Stimulated activated effector memory CD8-positive, alpha-beta T cell treated with anti-CD3 and anti-CD28 coated beads, Interleukin-12 subunit alpha, Interleukin-12 subunit beta, amount 100 ng/mL, for 72 hours (primary cell): ENCODE results near the gene TMEM95.

Experiments used
- ATAC-seq: fragments of 150-1000 bp; cut with Tn5 transposase; 2 replicates; pipeline ENCODE4 v1.10.0; 2021
- DNase-seq, 2 donors: peaks; one replicate each; pipeline ENCODE4 v3.0.0; 2021 to 2022; ENCODE audit warnings: low spot score in 2 of 2
- H3K27ac Mint-ChIP-seq: one replicate; pipeline ENCODE4 v1.8.0; 2022; ENCODE audit warnings: mild to moderate bottlenecking, mixed read lengths
- H3K36me3 Mint-ChIP-seq: one replicate; pipeline ENCODE4 v1.8.0; 2022; ENCODE audit warnings: mild to moderate bottlenecking, mixed read lengths
- H3K4me1 Mint-ChIP-seq: one replicate; pipeline ENCODE4 v1.8.0; 2022; ENCODE audit warnings: mixed read lengths
- H3K4me3 Mint-ChIP-seq: one replicate; pipeline ENCODE4 v1.8.0; 2022; ENCODE audit warnings: mild to moderate bottlenecking, mixed read lengths
- H3K9me3 Mint-ChIP-seq: one replicate; pipeline ENCODE4 v1.8.0; 2022; ENCODE audit warnings: mixed read lengths

Gene TMEM95, protein sequence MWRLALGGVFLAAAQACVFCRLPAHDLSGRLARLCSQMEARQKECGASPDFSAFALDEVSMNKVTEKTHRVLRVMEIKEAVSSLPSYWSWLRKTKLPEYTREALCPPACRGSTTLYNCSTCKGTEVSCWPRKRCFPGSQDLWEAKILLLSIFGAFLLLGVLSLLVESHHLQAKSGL

DNA sequence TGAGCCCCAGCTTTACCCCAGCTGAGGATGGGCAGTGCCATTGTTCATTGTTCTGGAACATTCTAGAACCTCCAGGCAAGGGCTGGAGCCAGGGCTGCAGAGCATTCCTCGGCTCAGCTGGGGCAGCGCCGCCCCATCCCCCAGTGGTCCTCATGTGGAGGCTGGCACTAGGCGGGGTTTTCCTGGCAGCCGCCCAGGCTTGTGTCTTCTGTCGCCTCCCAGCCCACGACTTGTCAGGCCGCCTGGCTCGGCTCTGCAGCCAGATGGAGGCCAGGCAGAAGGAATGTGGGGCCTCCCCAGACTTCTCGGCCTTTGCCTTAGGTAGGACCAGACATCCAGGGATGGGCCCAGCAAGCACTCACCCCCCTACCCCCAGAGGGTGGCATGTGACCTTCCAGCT is at the start of gene TMEM95:
Gene TMEM95 (plus strand): TSS at position 104 of the 400 bp plus-strand sequence. CDS start 49 bp downstream, at position 153.
- Mint-ChIP-seq H3K27ac (peak within 1 kb of the TSS; percentile 96), H3K9me3 (no peaks in the 10 kb centered on the region), H3K36me3 (peaks cover 53% of the 10 kb centered on the region), H3K4me1 (peaks cover 48% of the 10 kb centered on the region), H3K4me3 (peak within 1 kb of the TSS; percentile 95)
- DNase-seq (no peak), ATAC-seq (no peak)

DNA sequence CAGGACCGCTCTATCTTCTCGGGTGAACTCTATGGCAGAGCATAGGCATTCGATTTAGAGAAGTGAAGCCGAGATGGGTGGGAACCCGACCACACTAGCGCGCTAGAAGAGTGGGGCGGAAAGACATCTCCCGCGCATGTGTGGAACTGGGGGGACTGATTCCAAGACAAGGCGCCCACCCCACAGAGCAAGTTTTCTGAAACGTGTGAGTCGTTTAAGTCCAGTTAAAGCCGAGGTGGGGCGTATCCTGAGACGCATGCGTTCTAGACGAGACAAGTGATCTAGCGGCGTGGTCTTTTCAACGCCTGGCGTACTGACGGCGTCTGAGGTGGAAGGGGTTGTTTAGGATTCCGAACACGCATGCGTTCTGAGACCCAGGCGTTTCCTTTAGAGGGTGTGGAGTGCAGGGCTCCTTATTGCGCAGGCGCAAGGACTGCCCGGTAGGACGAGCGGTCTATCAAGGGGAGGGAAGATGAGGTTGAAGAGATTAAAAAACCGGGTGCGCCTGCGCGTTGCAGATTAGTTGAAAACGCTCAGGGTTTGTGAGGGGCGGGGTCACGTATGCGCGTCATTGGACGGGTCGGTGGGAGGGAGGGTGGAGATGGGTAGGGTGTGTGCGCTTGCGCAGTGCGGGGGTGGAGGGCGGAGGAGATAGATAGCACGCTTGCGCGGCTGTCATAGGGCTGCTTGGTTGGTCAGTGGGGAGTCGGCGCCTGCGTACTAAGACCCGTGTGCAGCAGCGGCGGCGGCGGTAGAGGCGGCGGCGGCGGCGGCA is 47.9 kb upstream of the TMEM95 start, which contains the start of gene EIF5A:
Gene EIF5A (plus strand): TSS at position 718 of the 775 bp plus-strand sequence. CDS start 2,008 bp downstream, outside the sequence.
- Mint-ChIP-seq H3K9me3 (no peaks in the 10 kb centered on the region), H3K36me3 (peaks cover 60% of the 10 kb centered on the region)

DNA sequence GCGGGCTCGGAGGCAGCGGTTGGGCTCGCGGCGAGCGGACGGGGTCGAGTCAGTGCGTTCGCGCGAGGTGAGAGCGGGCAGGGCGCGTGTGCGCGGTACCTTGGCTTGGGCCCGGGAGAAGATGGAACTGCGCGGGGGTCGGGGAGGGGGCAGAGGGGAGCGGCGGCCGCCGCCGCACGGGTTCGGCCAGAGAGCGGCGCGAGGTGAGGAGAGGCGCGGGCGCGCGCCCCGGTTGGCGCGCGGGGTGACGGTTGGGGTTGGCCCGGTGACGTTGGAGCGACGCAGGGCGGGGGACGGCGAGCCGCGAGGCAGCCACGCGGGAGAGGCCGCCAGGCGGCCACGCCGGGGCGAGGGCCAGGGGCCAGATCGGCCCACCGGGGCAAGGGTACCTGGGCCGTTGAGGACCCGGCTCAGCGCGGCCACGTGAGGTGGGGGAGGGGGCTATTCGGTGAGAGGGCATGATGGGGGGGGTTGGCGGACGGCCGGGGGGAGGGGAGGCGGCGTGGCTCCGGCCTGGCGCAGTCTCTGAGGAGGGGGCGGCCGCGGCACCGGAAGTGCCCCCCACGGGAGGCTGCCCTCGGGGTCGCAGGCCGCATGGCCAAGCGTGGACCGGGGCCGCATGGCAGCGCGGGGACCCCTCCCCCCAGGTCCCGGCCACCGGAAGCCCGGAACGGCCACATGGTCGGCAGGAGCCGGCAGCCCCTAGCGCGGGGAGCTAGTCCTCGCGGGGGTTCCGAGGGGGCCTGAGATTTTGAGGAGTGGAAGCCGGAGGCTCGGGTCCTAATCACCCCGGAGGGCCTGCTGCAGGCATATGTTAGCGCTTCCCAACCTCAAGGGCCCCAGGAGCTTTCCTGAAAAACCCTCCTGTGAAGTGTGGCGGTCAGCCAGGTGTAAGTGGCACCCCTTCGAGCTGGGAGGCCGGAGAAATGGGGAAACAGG is 47.0 kb upstream of the TMEM95 start:
- Mint-ChIP-seq H3K4me1 (peaks cover 50% of the 10 kb centered on the region), H3K4me3 (peak overlapping the region; percentile 79), H3K27ac (peak overlapping the region; percentile 92), H3K9me3 (no peaks in the 10 kb centered on the region), H3K36me3 (peaks cover 67% of the 10 kb centered on the region)
- peak; percentile 19 for ATAC-seq
- peak; percentile 38 to 72 for DNase-seq

More for the DNA sequence above, 47.9 kb upstream of the TMEM95 start, which contains the start of gene EIF5A:
- peaks cover 42% of the 10 kb centered on the region for H3K4me1 Mint-ChIP-seq
- ATAC-seq (peak; percentile 89), DNase-seq (peak; percentile 97 to 100)
- H3K27ac Mint-ChIP-seq = peak within 1 kb of the TSS; percentile 92
- H3K4me3 Mint-ChIP-seq = peak within 1 kb of the TSS; percentile 79

DNA sequence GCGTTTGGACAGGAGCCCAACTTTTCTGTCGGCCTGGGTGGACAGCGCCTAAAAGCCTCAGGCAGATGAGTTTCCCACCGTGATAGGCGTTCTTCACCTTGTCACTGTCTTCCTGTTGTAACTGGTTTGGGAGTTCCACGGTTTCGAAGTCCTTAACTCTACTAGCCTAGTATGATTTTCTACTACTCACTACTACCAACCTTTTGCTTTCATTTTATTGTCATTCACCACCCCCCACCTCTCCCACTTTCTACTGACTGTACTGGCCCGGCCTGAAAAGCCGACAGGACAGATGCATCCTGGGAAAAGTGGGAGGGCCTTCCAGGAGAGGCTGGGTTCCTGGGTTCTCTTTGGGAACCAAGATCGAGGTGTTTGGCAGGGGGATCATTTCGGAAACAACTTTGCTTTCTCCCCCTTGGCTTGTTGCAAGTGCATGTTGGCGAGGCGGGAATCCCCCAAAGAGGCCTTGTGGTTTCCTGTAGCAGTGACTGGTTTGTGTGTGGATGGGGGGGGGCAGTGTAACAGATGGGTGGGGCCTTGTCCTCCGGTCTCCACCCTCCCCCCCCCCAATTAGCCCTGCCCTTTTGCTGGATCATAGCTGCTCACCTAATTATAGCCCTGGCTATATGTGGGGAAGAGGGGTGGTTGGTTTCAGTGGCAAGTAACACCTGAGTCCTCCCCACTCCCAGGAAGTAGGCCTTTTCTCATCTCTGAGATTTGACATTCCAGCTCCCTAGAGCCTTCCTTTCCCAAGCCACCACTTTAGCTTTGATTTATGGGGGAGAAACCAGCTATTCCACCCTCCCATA is 46.1 kb upstream of the TMEM95 start:
- ATAC-seq (peak; percentile 50), DNase-seq (peak; percentile 63 to 92)
- Mint-ChIP-seq H3K9me3 (no peaks in the 10 kb centered on the region), H3K36me3 (peaks cover 71% of the 10 kb centered on the region), H3K4me3 (peak overlapping the region; percentile 79), H3K27ac (peak overlapping the region; percentile 92), H3K4me1 (peaks cover 59% of the 10 kb centered on the region)

DNA sequence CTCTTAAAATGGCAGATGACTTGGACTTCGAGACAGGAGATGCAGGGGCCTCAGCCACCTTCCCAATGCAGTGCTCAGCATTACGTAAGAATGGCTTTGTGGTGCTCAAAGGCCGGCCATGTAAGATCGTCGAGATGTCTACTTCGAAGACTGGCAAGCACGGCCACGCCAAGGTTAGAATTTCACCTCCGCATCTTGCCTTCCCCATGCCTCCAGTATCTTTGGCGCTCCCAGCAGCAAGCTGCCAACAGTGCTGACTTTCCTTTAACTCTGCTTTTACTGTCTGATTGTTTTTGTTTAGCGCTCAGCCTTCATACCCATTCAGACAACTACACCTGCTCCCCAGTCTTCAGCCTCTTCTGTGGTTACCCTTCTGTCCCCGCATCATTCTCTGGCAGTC is 45.3 kb upstream of the TMEM95 start:
- H3K4me3 Mint-ChIP-seq = peak overlapping the region; percentile 79
- no peak for DNase-seq
- ATAC-seq = no peak
- peaks cover 79% of the 10 kb centered on the region for H3K36me3 Mint-ChIP-seq
- H3K27ac Mint-ChIP-seq = peak overlapping the region; percentile 92
- peaks cover 67% of the 10 kb centered on the region for H3K4me1 Mint-ChIP-seq
- no peaks in the 10 kb centered on the region for H3K9me3 Mint-ChIP-seq

DNA sequence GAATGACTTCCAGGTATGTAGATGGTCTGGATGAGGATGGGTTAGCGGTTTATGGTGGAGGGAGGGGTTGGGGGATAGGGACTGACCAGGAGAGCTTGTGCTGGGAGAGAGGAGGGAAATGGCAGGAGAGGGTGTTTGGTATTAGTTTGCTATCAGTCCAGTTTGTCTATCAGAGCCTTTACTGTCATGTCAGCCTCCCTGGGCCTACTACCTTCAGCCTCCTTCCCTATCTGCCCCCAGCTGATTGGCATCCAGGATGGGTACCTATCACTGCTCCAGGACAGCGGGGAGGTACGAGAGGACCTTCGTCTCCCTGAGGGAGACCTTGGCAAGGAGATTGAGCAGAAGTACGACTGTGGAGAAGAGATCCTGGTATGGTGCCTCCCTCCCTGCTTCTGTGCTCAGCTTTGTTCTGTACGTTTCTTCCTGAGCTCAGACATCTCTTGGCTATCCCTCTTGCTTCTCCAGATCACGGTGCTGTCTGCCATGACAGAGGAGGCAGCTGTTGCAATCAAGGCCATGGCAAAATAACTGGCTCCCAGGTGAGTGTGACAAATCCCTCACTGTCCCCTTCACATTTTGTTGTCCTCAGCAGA is 43.7 kb upstream of the TMEM95 start:
- H3K4me1 Mint-ChIP-seq = peaks cover 77% of the 10 kb centered on the region
- no peak for ATAC-seq
- peaks cover 92% of the 10 kb centered on the region for H3K36me3 Mint-ChIP-seq

DNA sequence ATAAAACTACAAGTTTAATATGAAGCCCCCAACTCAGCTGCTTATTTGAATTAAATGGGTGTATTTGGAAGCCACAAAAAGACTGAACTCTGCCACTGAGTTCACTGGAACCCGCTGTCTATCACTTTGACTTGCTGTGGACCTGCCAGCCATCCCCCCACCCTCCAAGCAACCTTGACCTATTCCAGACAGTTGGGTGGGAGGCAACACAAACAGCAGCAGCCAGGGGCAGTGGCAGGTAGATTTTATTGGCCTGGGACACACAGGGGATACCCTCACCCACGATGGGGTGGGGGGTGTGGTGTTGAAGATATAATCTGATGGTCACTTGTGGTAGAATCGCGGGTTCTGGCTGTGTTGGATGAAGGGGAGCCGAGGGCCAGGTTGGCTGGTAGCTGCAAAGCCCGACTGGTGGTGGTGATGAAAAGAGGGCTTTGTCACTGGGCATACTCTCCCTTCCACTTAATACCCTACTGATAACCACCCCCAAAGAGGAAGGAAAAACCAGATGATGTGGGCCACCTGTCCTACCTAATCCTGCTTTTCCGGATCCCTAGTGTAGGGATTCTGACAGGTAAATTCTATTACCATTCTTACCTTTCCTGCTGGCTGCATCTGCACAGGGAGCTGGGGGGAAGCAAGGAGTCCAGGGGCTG is 42.4 kb upstream of the TMEM95 start:
- peaks cover 91% of the 10 kb centered on the region for H3K36me3 Mint-ChIP-seq

More for the DNA sequence above, 43.7 kb upstream of the TMEM95 start:
- no peaks in the 10 kb centered on the region for H3K9me3 Mint-ChIP-seq
- DNase-seq = no peak
- H3K27ac Mint-ChIP-seq = peak overlapping the region; percentile 92
- peak overlapping the region; percentile 79 for H3K4me3 Mint-ChIP-seq

DNA sequence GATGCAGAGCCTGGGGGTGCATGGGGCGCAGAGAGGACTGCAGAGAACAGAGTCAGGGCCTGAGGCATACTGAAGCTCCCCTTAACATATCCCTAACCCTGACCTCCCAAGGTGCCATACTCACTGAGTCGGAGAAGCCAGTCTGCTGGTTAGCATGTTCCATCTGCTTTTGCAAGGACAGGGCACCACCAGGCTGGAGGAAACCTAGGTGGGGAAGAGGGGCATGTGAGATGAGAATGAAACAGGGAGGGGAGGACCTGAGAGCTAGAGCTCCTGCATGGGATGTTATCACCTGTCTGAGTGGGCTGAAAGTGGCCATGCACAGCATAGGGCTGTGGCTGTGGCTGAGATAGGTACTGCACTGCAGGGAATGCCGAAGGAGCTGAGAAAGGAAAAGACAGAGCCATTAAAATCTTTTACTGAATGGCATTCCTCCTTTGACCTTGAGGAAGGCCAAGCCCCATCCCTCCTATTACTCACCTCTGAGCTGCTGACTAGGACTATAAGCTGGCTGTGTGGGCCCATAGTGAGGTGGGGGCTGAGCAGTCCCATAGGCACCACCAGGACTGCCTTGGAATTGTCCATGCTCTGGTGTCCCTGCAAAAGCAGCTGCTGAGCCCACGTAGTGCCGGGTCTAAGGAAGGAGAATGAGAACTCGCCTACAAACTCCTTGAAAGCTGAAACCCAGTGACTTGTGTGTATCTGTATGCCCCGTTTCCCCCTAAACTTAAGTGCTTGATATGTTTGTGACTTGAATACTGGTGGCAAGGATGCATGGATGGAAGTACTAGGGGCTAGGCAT is 41.7 kb upstream of the TMEM95 start:
- peaks cover 95% of the 10 kb centered on the region for H3K36me3 Mint-ChIP-seq
- H3K4me3 Mint-ChIP-seq = peak overlapping the region; percentile 79
- ATAC-seq (no peak), DNase-seq (no peak)
- H3K4me1 Mint-ChIP-seq = peaks cover 80% of the 10 kb centered on the region
- peak overlapping the region; percentile 85 for H3K27ac Mint-ChIP-seq
- H3K9me3 Mint-ChIP-seq = no peaks in the 10 kb centered on the region

More for the DNA sequence above, 42.4 kb upstream of the TMEM95 start:
- ATAC-seq (no peak), DNase-seq (no peak)
- peak overlapping the region; percentile 79 for H3K4me3 Mint-ChIP-seq
- H3K4me1 Mint-ChIP-seq = peaks cover 80% of the 10 kb centered on the region
- H3K27ac Mint-ChIP-seq = peak overlapping the region; percentile 85
- H3K9me3 Mint-ChIP-seq = no peaks in the 10 kb centered on the region

DNA sequence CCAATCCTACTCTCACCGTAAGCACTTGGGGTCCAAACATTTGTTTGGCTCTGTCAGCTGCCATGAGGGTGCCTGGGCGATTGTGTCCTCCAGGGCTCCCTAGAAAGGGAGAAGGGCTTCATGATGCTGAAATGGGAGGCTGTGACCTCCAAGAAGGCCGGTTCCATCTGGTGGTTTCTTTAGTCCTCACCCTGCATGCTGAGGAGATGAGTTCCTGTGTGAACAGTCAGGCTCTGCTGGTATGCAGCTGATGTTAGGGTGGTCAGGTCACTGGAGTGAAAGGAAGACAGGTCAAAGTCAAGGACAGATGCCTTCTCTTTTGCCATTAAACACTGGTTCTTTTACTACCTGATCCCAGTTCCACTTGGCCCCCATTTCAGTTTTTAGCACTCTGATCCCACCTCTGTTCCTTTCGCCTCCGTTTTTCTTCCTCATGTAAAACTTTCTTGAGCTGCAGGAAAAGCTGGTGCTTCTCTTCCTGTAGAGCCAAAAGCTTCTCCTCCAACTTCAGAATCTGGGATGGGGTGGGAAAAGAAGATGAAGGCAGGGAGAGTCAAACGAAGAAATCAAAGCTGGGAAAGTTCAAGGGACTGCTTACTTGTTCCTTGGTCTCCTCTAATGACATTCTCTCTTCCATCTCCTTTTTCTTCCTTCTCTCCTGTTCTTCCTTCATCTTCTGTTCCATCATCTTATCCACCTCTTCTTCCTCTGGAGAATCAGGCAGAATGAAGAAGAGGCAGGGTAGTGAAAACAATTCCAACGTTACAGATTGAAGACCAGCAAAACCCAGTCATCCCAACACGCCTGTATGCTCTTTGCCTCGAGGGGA is 40.9 kb upstream of the TMEM95 start:
- ATAC-seq (no peak), DNase-seq (no peak)
- Mint-ChIP-seq H3K4me3 (peak overlapping the region; percentile 79), H3K9me3 (no peaks in the 10 kb centered on the region), H3K4me1 (peaks cover 74% of the 10 kb centered on the region), H3K27ac (peak overlapping the region; percentile 93), H3K36me3 (peaks cover 95% of the 10 kb centered on the region)

DNA sequence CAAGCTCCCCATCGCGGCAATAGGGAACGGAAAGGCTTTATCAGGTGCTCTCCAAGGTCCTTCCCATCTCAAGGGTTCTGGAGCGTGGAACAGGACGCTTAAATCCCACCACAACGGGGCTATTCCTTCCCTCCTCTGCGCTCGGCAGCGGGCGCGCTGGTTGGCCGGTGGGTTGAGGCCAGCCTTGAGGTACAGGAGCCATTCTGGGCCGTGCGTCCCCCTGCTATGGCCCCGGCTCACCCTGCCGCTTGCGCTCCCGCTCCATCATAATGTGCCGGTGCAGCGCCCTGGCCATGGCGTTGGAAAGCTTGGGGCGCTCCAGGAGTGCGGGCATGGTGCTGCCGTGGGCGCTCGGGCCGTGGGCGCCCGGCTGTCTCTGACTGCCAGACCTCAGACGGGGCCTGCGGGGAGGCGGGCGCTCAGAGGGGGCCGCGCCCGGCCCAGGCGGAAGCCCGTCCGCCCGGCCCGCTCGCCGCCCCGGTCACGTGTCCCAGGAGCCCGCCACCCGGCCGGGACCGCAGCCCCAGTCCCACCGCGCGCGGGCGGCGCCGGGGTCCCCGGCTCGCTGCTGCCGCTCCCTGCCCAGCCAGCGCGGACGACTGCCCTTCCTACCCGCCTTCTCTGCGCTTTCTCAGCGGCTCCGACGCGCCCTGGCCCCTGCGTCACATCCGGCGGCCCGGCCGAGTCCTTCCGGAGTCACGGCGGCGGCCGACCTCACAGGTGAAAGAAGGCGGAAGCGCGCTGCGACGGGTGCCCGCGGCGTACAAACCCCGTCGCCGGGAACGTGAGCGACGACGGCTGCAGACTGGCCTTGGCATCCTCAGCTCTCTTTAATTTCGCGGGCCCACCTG is 40.0 kb upstream of the TMEM95 start, which contains the start of gene GPS2:
Gene GPS2 (minus strand): TSS at position 642 of the 851 bp plus-strand sequence. CDS start 308 bp downstream, at position 334.
- ATAC-seq = peak; percentile 93
- Mint-ChIP-seq H3K4me3 (peak within 1 kb of the TSS; percentile 79), H3K4me1 (peaks cover 65% of the 10 kb centered on the region), H3K36me3 (peaks cover 95% of the 10 kb centered on the region), H3K9me3 (no peaks in the 10 kb centered on the region), H3K27ac (peak within 1 kb of the TSS; percentile 93)
- peak; percentile 89 to 94 for DNase-seq

DNA sequence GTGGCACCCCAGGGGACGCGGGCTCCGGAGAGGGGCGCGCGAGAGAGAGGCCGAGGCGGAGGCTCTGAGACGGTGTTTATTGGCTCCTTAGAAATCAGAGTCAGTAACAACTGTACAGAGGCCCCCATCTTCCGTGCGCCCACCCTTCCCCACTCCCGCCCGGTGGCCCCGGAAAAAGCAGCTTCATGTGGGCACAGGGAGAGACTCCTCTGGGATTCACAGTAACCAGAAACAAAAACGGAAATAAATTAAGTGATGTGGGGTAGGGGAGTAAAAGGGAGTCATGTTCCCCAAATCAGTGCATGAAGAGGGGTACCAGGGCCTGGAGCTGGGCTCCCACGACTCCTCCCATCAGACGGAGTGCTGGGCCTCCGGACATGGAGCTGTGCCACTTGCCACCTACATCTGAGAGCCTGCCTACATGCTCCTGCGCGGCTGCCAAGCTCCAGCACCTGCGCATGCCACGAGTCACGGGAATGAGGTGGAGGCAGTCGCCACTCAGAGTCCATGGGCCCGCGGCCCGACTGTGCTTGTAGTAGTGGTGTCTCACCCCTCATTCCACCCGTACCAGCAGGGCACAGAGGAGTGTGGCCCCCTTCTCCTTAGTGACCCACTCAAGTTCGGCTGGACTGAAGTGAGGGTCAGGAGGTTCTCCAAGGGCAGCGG is 39.3 kb upstream of the TMEM95 start:
- no peaks in the 10 kb centered on the region for H3K9me3 Mint-ChIP-seq
- DNase-seq (no peak), ATAC-seq (no peak)
- peak overlapping the region; percentile 93 for H3K27ac Mint-ChIP-seq
- H3K4me1 Mint-ChIP-seq = peaks cover 58% of the 10 kb centered on the region
- peaks cover 93% of the 10 kb centered on the region for H3K36me3 Mint-ChIP-seq
- H3K4me3 Mint-ChIP-seq = peak overlapping the region; percentile 79
